ENCODE data around the gene SLC7A7. TPM values are rescaled to one million over a fixed set of nuclear protein-coding genes. Genes with fewer than 3 reads are reported as not detected.
A peak's percentile ranks its signal among the peaks of the same experiment; 100 is the strongest.

The SLC7A7 gene
- total and polyA plus RNA-seq, 2 of the 13 experiments (the other 11 are each of a cell fraction or from before 2014, with no cell fraction given) = 0.13 to 0.63 TPM

DNA sequence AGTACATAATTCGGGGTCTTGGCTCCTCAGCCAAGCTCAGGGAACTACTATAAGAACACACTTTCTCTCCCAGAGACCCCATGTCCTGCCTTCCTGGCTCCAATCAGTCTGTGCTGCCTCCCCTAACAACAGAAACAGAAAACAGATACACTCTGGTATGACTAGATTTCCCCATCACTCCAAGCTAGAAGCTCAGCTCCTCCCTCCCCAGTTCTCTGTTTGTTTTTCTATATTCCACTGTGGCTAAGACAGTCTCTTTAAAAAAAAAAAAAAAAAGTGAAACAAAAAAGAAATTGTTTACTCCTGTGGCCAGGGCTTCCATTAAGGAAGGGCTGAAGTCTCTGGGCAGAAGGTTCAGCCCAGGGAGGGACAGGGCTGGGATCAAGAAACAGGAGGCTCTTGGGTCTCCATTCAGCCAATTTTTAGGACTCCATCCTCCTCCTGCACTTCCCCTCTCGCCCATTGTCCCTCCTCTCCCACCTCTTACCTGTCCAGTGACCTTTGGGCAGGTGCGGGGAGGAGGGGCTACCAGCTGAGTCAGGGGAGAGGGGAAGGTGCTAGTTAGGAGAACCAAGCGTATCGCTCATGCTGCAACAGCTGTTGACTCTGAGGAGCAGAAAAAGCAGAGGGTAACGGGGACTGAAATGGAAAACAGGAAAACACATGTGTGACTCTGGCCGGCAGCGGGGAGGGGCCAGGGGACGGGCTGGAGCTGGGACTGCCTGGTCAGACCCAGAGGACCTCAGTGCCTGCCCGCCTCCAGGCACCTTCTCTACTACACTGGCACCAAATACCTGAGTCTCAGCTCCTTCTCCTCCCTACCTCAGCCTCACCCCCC is 4.1 kb upstream of the SLC7A7 start (continued):
- 0 out of 2 replicates have a peak, but pooled peaks have one; percentile 57 for TF ChIP-seq ZNF512B (CRISPR knock-in tag; IDR thresholded peaks at IDR 0.05; ENCODE audit: borderline replicate concordance)
- TF ChIP-seq ZNF460 (CRISPR knock-in tag; IDR thresholded peaks at IDR 0.05; ENCODE audit: borderline replicate concordance) = no peak
- TF ChIP-seq JDP2 (CRISPR knock-in tag; IDR thresholded peaks at IDR 0.05; ENCODE audit: borderline replicate concordance) = no peak
- TF ChIP-seq JUNB (CRISPR knock-in tag; IDR thresholded peaks at IDR 0.05; ENCODE audit: borderline replicate concordance) = no peak
- TF ChIP-seq ATAD3A (CRISPR knock-in tag; IDR thresholded peaks at IDR 0.05) = no peak
- no peak for TF ChIP-seq ZNF841 (CRISPR knock-in tag; IDR thresholded peaks at IDR 0.05; ENCODE audit: borderline replicate concordance)
- TF ChIP-seq ZNF761 (CRISPR knock-in tag; conservative IDR thresholded peaks at IDR 0.05) = 0 out of 2 replicates have a peak, but pooled peaks have one; percentile 69
- TF ChIP-seq HNF4G (IDR thresholded peaks at IDR 0.05; ENCODE audit: borderline replicate concordance, low read depth, low read length) = peak; percentile 55
- no peak for TF ChIP-seq HNF4G (CRISPR knock-in tag; IDR thresholded peaks at IDR 0.05; ENCODE audit: borderline replicate concordance, low read depth)
- TF ChIP-seq ZNF576 (CRISPR knock-in tag; IDR thresholded peaks at IDR 0.05) = no peak; the same call in 1 of the 2 replicates
- TF ChIP-seq DZIP1 (CRISPR knock-in tag; IDR thresholded peaks at IDR 0.05) = 0 out of 2 replicates have a peak, but pooled peaks have one; percentile 45
- TF ChIP-seq, protein P1, sequence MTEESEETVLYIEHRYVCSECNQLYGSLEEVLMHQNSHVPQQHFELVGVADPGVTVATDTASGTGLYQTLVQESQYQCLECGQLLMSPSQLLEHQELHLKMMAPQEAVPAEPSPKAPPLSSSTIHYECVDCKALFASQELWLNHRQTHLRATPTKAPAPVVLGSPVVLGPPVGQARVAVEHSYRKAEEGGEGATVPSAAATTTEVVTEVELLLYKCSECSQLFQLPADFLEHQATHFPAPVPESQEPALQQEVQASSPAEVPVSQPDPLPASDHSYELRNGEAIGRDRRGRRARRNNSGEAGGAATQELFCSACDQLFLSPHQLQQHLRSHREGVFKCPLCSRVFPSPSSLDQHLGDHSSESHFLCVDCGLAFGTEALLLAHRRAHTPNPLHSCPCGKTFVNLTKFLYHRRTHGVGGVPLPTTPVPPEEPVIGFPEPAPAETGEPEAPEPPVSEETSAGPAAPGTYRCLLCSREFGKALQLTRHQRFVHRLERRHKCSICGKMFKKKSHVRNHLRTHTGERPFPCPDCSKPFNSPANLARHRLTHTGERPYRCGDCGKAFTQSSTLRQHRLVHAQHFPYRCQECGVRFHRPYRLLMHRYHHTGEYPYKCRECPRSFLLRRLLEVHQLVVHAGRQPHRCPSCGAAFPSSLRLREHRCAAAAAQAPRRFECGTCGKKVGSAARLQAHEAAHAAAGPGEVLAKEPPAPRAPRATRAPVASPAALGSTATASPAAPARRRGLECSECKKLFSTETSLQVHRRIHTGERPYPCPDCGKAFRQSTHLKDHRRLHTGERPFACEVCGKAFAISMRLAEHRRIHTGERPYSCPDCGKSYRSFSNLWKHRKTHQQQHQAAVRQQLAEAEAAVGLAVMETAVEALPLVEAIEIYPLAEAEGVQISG (CRISPR knock-in tag; IDR thresholded peaks at IDR 0.05) = peak; percentile 9; the same call in 1 of the 2 replicates
- TF ChIP-seq TRIM24 (CRISPR knock-in tag; IDR thresholded peaks at IDR 0.05) = no peak
- TF ChIP-seq ZNF468 (CRISPR knock-in tag; IDR thresholded peaks at IDR 0.05) = no peak

Measured in HepG2 (cell line).